Measurements from ENCODE around the gene ITGB2. TPM values are rescaled to one million over a fixed set of nuclear protein-coding genes. Genes with fewer than 3 reads are reported as not detected.

The ITGB2 gene
- total RNA-seq, 6 experiments from 2014 or later = 12.9 to 61.8 (median 36.6) TPM

- Histone ChIP-seq H3K27me3 (no peaks in the 10 kb centered on the region), H3K9me3 (no peaks in the 10 kb centered on the region), H3K36me3 (peaks cover 0 to 22% (median 5%) of the 10 kb centered on the region in 4 donors), H3K4me3 (no peak overlapping the region), H3K4me1 (peaks cover 0 to 51% (median 23%) of the 10 kb centered on the region in 4 donors), H3K27ac (no peak overlapping the region)
- 93% methylated on average over 5 of the region's 15 CpGs for WGBS (ENCODE audit: insufficient coverage, low coverage, low lambda C conversion rate, missing lambda C conversion rate)
- ATAC-seq (no peak), DNase-seq (peak in 1 of 3 donors; percentile 56)
- TF ChIP-seq CTCF (IDR thresholded peaks at IDR 0.05) (no peak), POLR2A (IDR thresholded peaks at IDR 0.05) (no peak)
- intact Hi-C loops (cut with DNase I) = no loop called here
Observed at GRCh38 chr21:44867464-44867863, 53.2 kb downstream of the ITGB2 start.

DNA sequence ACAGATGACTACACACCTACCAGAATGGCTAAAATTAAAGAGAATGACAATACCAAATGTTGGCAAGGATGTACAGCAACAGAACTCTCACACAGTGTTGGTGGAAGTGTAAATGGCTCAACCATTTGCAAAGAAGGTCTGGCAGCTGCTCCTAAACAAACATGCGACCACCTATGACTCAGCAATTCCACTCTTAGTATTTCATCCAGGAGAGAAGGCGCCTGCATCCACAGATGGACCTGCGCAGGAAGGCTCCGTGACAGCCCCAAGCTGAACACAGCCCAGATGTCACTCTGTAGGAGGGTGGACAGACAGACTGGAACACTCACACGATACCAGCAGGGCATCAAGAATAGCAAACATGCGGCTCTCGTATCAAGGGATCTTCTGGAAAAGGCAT, 53.9 kb downstream of the ITGB2 start:
- Histone ChIP-seq H3K9me3 (no peaks in the 10 kb centered on the region), H3K4me3 (no peak overlapping the region), H3K27ac (no peak overlapping the region), H3K4me1 (peaks cover 0 to 44% (median 21%) of the 10 kb centered on the region in 4 donors), H3K36me3 (peaks cover 0 to 22% (median 5%) of the 10 kb centered on the region in 4 donors), H3K27me3 (no peaks in the 10 kb centered on the region)
- WGBS (ENCODE audit: insufficient coverage, low coverage, low lambda C conversion rate, missing lambda C conversion rate) = 74% methylated on average over 3 of the region's 7 CpGs
- peak in 2 of 3 donors; percentile 11 to 20 for DNase-seq
- TF ChIP-seq POLR2A (IDR thresholded peaks at IDR 0.05) = no peak
- TF ChIP-seq CTCF (IDR thresholded peaks at IDR 0.05) = no peak
- intact Hi-C loops (cut with DNase I) = no loop called here
- ATAC-seq = no peak

- intact Hi-C loops (cut with DNase I) = no loop called here
- H3K4me3 ChIP-seq = no peak overlapping the region
- no peak overlapping the region for H3K27ac ChIP-seq
- H3K36me3 ChIP-seq = peaks cover 0 to 22% (median 5%) of the 10 kb centered on the region in 4 donors
- no peaks in the 10 kb centered on the region for H3K9me3 ChIP-seq
- peak in 1 of 3 donors; percentile 17 for DNase-seq
- WGBS (ENCODE audit: insufficient coverage, low coverage, low lambda C conversion rate, missing lambda C conversion rate) = 32% methylated on average over 3 of the region's 12 CpGs
- no peaks in the 10 kb centered on the region for H3K27me3 ChIP-seq
- peaks cover 0 to 34% (median 16%) of the 10 kb centered on the region in 4 donors for H3K4me1 ChIP-seq
- TF ChIP-seq CTCF (IDR thresholded peaks at IDR 0.05) = no peak
- TF ChIP-seq POLR2A (IDR thresholded peaks at IDR 0.05) = no peak
- peak in 2 of 4 donors; percentile 11 to 23 for ATAC-seq
Observed at GRCh38 chr21:44865561-44866280, 55.0 kb downstream of the ITGB2 start.

DNA sequence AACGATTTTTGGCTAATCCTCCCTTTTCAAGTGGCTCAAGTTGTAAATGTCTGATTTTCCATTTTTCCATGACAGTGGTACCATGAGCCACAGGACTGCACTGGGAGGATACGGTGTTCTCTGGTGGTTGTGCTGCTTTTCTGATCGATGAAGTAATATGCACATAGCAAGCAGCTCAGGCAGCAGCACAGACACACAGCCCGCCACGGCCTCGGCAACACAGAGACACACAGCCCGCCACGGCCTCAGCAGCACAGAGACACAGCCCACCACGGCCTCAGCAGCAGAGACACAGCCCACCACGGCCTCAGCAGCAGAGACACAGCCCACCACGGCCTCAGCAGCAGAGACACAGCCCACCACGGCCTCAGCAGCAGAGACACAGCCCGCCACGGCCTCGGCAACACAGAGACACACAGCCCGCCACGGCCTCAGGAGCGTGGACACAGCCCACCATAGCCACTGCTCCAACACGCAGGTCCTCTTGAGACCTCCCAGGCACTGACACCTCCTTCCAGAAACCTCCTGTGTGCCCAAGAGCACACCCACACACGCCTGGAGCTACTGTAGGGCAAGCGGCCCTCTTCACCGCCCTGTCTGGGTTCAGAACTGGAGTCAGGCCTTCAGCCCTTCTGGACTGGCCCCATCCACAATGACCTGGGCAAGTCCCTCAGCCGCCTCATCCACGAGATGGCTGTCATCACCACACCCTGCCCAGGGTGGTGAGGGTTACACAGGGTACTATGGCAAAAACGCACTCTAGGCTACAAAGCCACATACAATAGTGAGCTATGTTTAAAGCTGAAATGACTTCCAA, 57.6 kb downstream of the ITGB2 start:
- intact Hi-C loops (cut with DNase I) = no loop called here
- DNase-seq (peak in 2 of 3 donors; percentile 10 to 41), ATAC-seq (no peak)
- Histone ChIP-seq H3K4me3 (no peak overlapping the region), H3K27ac (no peak overlapping the region), H3K9me3 (no peaks in the 10 kb centered on the region), H3K27me3 (no peaks in the 10 kb centered on the region), H3K4me1 (peaks cover 0 to 13% (median 4%) of the 10 kb centered on the region in 4 donors), H3K36me3 (peaks cover 0 to 46% (median 17%) of the 10 kb centered on the region in 4 donors)
- TF ChIP-seq CTCF (IDR thresholded peaks at IDR 0.05) = no peak
- TF ChIP-seq POLR2A (IDR thresholded peaks at IDR 0.05) = no peak
- 72% methylated on average over 3 of the region's 25 CpGs for WGBS (ENCODE audit: insufficient coverage, low coverage, low lambda C conversion rate, missing lambda C conversion rate)
